ENCODE measurements around the gene SCFD2. TPM values are rescaled to one million over a fixed set of nuclear protein-coding genes. Genes with fewer than 3 reads are reported as not detected.

Gene SCFD2
- total and polyA plus RNA-seq, 4 donors, result 4.3 to 28.8 (median 7.4) TPM

- Histone ChIP-seq H3K36me3 (ENCODE audit: control insufficient read depth in 4 of 4, insufficient read depth in 3 of 4, low read depth in 1 of 4, low read length in 3 of 4) (no peaks in the 10 kb centered on the region), H3K9ac (ENCODE audit: low read depth in 1 of 2, low read length in 2 of 2) (no peak overlapping the region), H3K4me1 (ENCODE audit: control insufficient read depth in 4 of 4, insufficient read depth in 4 of 4, low read length in 3 of 4) (peaks cover 0 to 1% (median 0%) of the 10 kb centered on the region in 4 donors), H3K27me3 (ENCODE audit: control insufficient read depth in 4 of 4, insufficient read depth in 4 of 4, low read length in 3 of 4) (no peaks in the 10 kb centered on the region), H3K27ac (ENCODE audit: low read depth in 1 of 2, low read length in 2 of 2) (no peak overlapping the region), H3K9me3 (ENCODE audit: control insufficient read depth in 4 of 4, low read length in 3 of 4) (no peaks in the 10 kb centered on the region), H3K4me3 (ENCODE audit: low read depth in 1 of 3, low read length in 3 of 3) (no peak overlapping the region)
- DNase-seq (ENCODE audit: low spot score), result no peak
- no peak for TF ChIP-seq REST (IDR thresholded peaks at IDR 0.05)
- TF ChIP-seq HNF4A (conservative IDR thresholded peaks at IDR 0.05), result no peak
- TF ChIP-seq, protein P1, sequence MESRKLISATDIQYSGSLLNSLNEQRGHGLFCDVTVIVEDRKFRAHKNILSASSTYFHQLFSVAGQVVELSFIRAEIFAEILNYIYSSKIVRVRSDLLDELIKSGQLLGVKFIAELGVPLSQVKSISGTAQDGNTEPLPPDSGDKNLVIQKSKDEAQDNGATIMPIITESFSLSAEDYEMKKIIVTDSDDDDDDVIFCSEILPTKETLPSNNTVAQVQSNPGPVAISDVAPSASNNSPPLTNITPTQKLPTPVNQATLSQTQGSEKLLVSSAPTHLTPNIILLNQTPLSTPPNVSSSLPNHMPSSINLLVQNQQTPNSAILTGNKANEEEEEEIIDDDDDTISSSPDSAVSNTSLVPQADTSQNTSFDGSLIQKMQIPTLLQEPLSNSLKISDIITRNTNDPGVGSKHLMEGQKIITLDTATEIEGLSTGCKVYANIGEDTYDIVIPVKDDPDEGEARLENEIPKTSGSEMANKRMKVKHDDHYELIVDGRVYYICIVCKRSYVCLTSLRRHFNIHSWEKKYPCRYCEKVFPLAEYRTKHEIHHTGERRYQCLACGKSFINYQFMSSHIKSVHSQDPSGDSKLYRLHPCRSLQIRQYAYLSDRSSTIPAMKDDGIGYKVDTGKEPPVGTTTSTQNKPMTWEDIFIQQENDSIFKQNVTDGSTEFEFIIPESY (IDR thresholded peaks at IDR 0.05), result no peak
- no peak for TF ChIP-seq FOXA2 (IDR thresholded peaks at IDR 0.05)
- no peak for TF ChIP-seq MAX (IDR thresholded peaks at IDR 0.05)
- no peak for TF ChIP-seq GABPA (IDR thresholded peaks at IDR 0.05 in 1 of 2, conservative IDR thresholded peaks at IDR 0.05 in 1 of 2)
- TF ChIP-seq TAF1 (conservative IDR thresholded peaks at IDR 0.05), result no peak
- TF ChIP-seq EGR1 (IDR thresholded peaks at IDR 0.05; ENCODE audit: low read depth in 2 of 2), result no peak
- TF ChIP-seq FOXA1 (IDR thresholded peaks at IDR 0.05), result no peak
- TF ChIP-seq, protein P2, sequence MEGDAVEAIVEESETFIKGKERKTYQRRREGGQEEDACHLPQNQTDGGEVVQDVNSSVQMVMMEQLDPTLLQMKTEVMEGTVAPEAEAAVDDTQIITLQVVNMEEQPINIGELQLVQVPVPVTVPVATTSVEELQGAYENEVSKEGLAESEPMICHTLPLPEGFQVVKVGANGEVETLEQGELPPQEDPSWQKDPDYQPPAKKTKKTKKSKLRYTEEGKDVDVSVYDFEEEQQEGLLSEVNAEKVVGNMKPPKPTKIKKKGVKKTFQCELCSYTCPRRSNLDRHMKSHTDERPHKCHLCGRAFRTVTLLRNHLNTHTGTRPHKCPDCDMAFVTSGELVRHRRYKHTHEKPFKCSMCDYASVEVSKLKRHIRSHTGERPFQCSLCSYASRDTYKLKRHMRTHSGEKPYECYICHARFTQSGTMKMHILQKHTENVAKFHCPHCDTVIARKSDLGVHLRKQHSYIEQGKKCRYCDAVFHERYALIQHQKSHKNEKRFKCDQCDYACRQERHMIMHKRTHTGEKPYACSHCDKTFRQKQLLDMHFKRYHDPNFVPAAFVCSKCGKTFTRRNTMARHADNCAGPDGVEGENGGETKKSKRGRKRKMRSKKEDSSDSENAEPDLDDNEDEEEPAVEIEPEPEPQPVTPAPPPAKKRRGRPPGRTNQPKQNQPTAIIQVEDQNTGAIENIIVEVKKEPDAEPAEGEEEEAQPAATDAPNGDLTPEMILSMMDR (IDR thresholded peaks at IDR 0.05; ENCODE audit: low read depth, low read length, missing input control), result no peak
- TF ChIP-seq NR2F2 (IDR thresholded peaks at IDR 0.05), result no peak
- no peak for TF ChIP-seq ATF3 (IDR thresholded peaks at IDR 0.05)
- no peak for TF ChIP-seq HNF4G (IDR thresholded peaks at IDR 0.05)
- TF ChIP-seq YY1 (IDR thresholded peaks at IDR 0.05), result no peak
- TF ChIP-seq RXRA (IDR thresholded peaks at IDR 0.05), result no peak
- TF ChIP-seq JUND (IDR thresholded peaks at IDR 0.05), result no peak
- TF ChIP-seq RAD21 (IDR thresholded peaks at IDR 0.05), result no peak
- no peak for TF ChIP-seq SP1 (IDR thresholded peaks at IDR 0.05)
- 95% methylated on average over 3 of the region's 3 CpGs for WGBS
Observed at GRCh38 chr4:52941450-52941849, 424.4 kb downstream of the SCFD2 start.
